Astrocyte of the cerebellum (primary cell): Measurements from ENCODE around the gene DDX49.

Source experiments
- DNase-seq: peaks from one replicate; pipeline ENCODE4 v3.0.0-alpha.2; 2011; ENCODE audit warnings: low read depth
- H3K4me3 ChIP-seq: 2 replicates; pipeline ENCODE4 v1.5.1; 2011; ENCODE audit warnings: mild to moderate bottlenecking, low read depth, low read length, moderate library complexity
- in situ Hi-C: cut with HindIII; loops from 2 replicates; pipeline ENCODE4 v1.10.0; 2017; ENCODE audit warnings: low sequenced_read_pairs
- TF ChIP-seq, protein P1 (sequence below): IDR thresholded peaks from 2 replicates; pipeline ENCODE4 v1.5.1; 2012; ENCODE audit warnings: low read length, low read depth, moderate library complexity, mild to moderate bottlenecking; ENCODE audit errors: missing control alignments

DDX49 gene

DNA sequence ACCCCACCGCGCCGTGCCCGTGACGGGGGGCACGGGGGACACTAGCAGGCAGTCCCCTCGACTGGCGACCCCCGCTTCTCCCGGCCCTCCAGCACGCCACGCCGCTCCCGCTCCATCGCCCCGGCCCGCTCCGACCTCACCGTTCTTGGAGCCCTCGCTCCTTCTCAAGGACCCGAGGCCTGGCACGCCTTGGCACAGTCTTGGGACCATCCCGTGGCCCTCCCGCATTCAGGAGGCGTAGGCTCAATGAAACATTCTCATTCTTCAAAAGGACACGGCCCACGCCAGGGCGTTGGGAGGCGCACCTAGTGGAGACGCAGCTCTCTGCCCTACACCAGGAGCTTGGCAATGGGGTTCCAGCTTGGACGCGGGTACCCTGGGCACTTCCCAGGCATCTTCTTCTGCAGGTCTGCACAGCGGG is 23.1 kb upstream of the DDX49 start:
- DNase-seq, result no peak
- in situ Hi-C loops, result no loop called here
- no peak overlapping the region for H3K4me3 ChIP-seq
- TF ChIP-seq, protein P1, sequence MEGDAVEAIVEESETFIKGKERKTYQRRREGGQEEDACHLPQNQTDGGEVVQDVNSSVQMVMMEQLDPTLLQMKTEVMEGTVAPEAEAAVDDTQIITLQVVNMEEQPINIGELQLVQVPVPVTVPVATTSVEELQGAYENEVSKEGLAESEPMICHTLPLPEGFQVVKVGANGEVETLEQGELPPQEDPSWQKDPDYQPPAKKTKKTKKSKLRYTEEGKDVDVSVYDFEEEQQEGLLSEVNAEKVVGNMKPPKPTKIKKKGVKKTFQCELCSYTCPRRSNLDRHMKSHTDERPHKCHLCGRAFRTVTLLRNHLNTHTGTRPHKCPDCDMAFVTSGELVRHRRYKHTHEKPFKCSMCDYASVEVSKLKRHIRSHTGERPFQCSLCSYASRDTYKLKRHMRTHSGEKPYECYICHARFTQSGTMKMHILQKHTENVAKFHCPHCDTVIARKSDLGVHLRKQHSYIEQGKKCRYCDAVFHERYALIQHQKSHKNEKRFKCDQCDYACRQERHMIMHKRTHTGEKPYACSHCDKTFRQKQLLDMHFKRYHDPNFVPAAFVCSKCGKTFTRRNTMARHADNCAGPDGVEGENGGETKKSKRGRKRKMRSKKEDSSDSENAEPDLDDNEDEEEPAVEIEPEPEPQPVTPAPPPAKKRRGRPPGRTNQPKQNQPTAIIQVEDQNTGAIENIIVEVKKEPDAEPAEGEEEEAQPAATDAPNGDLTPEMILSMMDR, result peak; percentile 16

DNA sequence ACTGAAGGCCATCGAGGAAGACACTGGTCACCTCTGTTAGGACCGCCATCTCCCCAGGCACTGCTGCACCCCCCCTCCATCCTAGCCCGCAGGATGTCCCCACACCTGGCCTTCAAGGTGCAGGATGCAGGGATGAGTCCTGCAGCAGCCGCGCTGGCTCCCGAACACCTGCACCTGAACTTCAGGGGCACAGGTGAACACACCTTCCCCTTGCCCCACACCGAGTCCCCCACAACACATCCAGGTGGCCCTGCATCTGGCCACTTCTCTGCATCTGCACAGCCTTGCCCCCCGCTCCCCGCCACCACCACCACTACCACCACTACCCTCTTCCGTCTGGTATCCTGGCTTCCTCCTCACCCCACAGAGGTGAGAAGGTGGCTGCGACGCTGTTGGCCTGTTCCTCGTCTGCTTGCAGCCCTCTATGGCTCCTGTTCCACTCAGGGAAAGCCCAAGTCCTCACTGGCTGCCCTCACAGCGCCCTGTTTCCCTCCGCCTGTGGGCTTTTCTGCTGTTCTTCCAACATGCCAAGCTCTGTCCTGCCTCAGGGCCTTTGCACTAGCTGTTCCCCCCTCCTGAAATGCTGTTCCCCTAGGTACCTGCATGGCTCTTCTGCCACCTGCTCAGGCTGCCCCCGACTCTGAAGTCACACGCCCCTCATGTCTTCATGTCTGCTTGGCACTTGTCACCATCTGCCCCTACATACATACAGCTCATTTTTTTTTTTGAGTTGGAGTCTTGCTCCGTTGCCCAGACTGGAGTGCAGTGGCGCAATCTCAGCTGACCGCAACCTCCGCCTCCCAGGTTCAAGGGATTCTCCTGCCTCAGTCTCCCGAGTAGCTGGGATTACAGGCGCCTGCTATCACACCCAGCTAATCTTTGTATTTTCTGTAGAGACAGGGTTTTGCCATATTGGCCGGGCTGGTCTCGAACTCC is 22.2 kb upstream of the DDX49 start:
- in situ Hi-C loops, result no loop called here
- no peak for DNase-seq
- TF ChIP-seq, protein P1, result no peak
- H3K4me3 ChIP-seq, result no peak overlapping the region

DNA sequence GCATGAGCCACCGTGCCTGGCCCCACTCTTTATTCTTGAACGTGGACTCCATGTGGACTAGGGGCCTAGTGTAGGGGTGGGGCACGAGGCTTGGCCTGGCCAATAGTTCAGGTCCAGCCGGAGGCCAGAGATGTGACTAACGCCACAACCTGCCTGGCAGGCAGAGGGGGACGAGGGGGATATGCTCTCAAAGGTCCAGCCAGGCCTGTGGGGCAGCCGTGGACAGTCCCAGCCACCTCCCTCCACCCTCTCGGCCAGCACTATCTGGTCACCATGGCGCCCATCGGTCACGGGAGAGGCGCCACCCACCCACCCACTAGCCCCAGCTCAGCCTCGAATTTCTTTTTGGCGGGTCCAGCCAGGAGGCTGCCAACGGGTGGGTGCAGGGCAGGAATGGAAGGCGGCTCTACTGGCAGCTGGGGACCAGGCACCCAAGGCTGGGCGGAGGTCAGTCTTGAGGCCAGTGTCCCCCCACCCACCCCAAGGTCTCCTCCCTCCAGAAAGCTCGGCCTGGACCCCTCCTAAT is 21.4 kb upstream of the DDX49 start:
- H3K4me3 ChIP-seq, result no peak overlapping the region
- DNase-seq, result no peak
- in situ Hi-C loops, result no loop called here
- TF ChIP-seq, protein P1, result no peak

DNA sequence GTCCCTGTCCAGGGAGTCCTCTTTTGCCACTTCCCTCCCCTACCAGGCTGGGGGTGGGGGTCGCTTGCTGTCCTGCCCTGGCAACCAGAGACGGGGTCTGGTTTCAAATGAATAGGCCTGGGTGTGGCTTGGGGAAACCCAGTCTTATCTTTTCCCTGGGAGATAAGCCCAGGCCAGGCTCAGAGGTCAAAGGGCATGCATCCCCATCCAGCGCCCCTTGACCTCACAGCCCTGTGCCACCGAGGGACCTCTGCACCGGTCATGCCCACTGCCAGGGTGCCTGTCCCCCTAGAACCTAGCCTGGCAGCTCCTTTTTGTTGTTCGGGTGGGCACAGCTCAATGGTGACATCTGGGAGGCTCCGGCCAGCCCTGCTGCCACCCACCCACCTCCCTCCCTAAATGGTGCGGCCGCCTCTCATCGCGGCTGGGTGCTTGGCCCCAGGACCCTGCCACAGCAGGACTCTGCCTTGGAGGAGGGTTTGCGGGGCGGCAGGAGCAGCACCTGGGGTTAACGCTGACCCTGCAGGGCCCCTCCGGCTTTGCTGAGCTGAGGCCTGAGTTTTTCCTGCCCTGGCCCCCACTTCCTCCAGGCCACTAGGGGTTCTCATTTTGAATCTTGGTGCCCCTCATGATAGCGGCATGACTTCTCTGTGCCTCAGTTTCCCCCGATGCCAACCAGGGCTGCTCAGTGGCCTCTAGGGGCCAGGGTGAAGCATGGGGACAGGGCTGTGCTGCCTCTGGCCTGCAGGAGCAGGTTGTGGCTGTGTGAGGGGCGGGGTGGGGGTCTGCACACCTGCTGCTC is 20.7 kb upstream of the DDX49 start:
- in situ Hi-C loops, result no loop called here
- no peak overlapping the region for H3K4me3 ChIP-seq
- TF ChIP-seq, protein P1, result no peak
- no peak for DNase-seq

DNA sequence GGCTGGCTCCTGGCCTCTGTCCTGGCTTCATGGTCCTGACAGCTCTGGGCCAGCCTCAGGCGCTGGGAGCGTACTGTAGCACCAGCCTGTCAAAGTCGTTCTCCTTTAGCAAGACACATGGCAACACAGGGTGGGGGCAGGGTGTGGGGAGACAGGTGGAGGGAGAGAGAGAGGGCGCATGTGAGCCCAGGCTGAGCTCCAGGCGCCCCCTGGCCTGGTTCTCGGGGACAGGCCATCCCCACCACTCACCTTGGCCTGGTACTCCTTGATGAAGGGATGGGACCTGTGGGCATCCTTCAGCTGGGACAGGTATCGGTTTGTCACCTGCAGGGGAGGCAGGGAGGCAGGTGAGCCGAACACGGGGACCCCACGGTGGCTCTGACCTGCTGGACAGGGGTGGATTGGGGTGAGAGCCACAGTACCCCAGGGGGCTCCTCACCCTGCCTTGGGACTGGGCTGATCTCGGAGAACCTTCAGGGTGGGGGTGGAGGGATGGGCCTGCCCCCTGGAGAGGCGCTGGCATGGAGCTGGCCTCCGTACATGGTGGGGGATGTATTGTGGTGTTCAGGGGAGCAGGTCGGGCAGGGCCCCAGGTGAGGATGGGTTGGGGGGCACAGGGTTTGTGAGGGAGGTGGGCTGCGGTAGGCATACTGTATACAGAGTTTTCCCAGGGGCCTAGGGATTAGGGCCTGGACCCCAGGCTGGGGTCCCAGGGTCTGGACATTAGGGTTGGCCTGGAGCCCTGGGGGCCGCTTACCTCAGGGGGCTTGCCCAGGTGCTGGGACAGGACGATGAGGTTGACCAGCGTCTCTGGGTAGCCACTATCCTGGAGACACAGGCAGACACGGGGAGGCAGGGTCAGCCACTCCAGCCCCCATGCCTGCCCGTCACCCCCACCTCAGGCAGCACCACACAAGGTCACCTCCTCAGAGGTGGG is 19.6 kb upstream of the DDX49 start:
- in situ Hi-C loops, result no loop called here
- no peak overlapping the region for H3K4me3 ChIP-seq
- TF ChIP-seq, protein P1, result no peak
- DNase-seq, result no peak
